NCI-H345 (cell line): ENCODE measurements around the gene PHYKPL.

Experiments
- DNase-seq: peaks from one replicate; lab custom pipeline; 2025; lab: John Stamatoyannopoulos, UW

Gene PHYKPL

GRCh38 chr5:178223196-178223773 lies 9.3 kb downstream of the PHYKPL start:
- DNase-seq, result no peak

- no peak for DNase-seq
These were observed 10.3 kb downstream of the PHYKPL start for GRCh38 chr5:178222292-178222691.

- no peak for DNase-seq
These were observed 10.7 kb downstream of the PHYKPL start for GRCh38 chr5:178221853-178222252.

DNA sequence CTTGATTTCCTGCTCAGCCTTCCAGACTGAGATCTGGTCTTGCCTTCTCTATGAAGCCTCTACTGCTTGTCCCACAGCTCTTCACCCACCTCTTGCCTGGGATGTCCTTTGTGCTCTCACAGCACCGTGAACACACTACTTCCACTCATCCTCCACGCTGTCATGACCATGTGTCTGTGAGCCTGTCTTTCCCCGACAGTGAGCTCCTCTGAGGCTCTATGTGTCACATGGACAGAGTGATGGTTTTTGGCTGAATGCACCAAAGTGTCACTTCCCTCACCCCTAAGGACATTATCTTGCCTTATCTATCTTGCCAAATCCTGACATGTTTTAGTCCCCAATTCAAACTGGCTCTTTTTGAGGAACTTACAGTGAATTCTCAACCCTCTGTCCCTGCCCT lies 11.3 kb downstream of the PHYKPL start:
- no peak for DNase-seq

GRCh38 chr5:178218827-178219226 lies 13.8 kb downstream of the PHYKPL start:
- no peak for DNase-seq

DNA sequence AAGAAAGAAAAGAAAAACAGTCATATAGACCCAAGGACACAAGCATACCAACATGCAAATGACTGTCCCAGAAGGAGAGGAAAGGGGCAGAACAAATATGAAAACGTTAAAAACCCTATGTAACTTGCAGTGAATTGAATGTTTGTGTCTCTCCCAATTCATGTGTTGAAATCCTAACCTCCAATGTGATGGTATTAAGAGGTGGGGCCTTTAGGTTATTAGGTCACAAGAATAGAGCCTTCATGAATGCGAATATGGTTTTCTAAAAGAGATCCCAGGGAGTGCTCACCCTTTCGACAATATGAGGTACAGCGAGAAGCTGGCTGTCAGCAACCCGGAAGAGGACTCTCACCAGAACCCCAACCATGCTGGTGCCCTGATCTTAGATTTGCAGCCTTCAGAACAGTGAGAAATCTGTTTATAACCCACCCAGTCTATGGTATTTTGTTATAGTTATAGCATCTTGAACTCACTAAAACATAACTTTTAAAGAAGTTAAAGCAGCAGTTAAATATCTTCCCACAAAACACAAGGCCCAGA lies 14.3 kb downstream of the PHYKPL start:
- DNase-seq, result no peak

- DNase-seq, result no peak
These were observed 15.8 kb downstream of the PHYKPL start for GRCh38 chr5:178216779-178217178.

- no peak for DNase-seq
These were observed 16.5 kb downstream of the PHYKPL start for GRCh38 chr5:178216088-178216534.

- no peak for DNase-seq
These were observed 17.2 kb downstream of the PHYKPL start for GRCh38 chr5:178215280-178216002.

- no peak for DNase-seq
These were observed 18.3 kb downstream of the PHYKPL start for GRCh38 chr5:178214160-178214803.

- DNase-seq, result no peak
These were observed 18.9 kb downstream of the PHYKPL start for GRCh38 chr5:178213748-178214151.

DNA sequence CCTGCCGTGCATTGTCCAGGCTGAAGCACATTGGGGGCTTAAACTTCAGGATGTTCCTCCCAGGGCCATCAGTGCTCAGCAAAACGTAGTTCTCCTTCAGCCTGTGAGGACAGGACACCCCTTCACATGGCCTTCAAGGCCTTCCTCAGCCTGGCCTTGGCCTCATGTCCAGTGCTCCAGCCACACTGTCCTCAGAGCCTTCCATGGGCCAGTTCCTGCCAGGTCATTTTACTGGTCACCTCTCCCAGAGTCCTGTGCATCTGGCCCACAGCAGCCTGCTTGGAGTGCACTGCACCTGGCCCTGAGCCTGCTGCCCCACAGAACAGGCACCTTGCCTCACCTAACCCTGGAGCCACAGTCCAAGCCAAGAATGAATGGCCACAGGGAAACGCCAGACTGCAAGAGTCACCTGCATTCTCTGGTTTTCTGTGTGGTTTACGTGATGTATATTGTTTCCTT lies 19.6 kb downstream of the PHYKPL start:
- DNase-seq, result no peak

- DNase-seq, result no peak
These were observed 20.2 kb downstream of the PHYKPL start for GRCh38 chr5:178212241-178213002.

GRCh38 chr5:178211095-178212048 lies 21.2 kb downstream of the PHYKPL start:
- no peak for DNase-seq

- no peak for DNase-seq
These were observed 21.9 kb downstream of the PHYKPL start for GRCh38 chr5:178210686-178211085.

DNA sequence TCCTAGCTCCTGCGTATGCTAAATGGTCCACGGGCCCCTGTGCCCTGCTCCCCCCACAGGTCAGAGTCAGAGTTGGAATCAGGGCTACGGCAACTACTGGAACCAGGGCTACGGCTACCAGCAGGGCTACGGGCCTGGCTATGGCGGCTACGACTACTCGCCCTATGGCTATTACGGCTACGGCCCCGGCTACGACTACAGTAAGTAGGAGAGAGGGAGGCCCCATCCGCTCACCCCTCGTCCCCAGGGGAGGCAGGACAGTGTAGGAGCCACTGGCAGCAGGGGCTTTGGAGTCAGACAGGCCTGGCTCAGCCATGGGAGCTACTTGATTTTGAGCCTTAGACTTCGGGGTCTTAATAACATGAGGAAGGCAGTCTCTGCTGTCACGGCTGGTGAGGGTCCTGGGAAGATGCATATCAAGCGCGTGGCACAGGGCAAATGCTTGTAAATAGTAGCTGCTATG lies 22.5 kb downstream of the PHYKPL start:
- DNase-seq, result no peak

DNA sequence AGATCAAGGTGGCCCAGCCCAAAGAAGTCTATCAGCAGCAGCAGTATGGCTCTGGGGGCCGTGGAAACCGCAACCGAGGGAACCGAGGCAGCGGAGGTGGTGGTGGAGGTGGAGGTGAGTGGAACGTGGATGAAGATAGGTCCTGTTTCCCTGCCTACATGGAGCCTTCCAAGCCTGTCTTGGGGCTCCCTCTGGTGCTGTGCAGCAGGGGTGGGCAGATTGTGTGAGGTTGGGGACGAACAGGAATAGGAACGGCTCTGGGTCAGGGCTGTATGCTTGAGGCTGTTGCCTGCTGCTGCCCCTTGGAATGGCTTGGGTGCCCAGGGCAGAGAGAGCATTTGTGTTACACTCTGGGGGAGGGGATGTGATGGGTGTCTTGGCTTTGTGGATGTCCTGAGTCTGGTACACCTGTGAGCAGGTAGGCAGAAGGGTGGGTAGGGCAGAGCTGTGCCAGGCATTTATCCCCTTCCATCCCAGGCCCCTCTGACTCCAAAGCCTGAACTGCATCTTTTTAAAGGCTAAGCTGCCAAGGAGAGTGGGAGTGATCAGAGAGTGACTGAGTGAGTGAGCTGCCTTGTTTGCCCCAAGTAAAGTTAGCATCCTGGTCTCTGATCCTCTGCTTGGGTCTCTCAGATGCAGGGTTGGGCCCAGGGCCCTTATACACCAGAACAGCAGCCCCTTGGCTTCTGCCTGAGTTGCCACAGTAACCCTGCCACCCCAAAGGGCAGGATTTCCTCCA lies 23.1 kb downstream of the PHYKPL start:
- no peak for DNase-seq

DNA sequence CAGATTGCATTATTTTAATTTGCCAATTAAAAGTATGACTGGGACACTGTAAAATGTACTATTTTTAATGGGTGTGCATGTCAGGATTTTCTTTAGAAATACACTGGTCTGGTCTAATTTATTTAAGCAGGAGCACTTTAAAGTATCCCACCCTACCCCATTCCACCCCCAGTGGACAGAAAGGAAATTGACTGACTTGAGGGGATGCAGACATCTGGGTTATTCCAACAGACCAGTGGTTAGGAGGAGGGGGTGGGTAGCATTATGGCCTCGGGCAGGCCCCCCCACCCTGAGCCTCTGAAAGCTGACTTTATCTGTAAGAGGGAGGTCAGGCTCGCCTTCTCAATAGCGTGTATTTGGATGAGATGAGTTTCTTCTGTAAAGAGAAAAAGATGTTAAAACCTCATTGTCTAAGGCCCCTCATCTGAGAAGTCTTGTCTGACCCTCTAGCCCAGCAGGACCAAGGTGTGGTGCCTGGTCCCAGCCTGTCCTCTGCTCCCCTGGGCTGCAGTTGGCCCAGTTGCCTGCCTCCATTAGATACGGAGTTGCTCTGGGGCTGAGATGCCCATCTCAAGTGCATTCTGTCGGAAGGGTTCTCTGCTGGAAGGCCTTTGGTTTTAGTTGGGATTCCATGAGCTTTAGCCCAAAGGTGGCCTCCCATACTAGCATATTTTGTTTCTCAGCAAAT lies 23.9 kb downstream of the PHYKPL start:
- DNase-seq, result no peak

DNA sequence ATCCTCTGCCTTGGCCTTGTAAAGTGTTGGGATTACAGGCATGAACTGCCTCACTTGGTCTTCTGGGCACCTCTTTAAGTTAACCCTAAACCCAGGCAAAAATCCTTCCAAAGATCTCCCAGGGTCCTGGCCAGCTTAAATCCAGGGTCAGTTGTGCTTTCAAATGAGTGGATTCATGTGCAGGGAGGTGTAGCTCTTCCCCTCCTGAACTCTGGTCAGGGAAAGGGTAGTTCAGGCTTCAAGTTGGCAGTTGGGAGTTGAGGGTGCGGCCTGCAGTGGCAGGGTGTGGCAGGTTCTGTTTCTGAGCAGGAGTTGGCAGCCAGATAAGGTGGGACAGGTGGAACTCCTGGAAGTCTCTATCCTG lies 24.7 kb downstream of the PHYKPL start:
- no peak for DNase-seq
